GM23338 (cell line): Measurements from ENCODE around the gene MCUB. TPM values are rescaled to one million over a fixed set of nuclear protein-coding genes. Genes with fewer than 3 reads are reported as not detected.

Experiments
- ATAC-seq: fragments of 200-7000 bp; cut with Tn5 transposase; 3 replicates; pipeline ENCODE4 v1.9.1; 2020
- DNase-seq: peaks from one replicate; pipeline ENCODE4 v3.0.0-alpha.2; 2015; ENCODE audit warnings: low spot score
- H2AFZ ChIP-seq: fragments of 200-600 bp; sonication (generic); 2 replicates; pipeline ENCODE4 v1.8.0; 2016; ENCODE audit warnings: antibody characterized with exemption, mild to moderate bottlenecking, moderate library complexity
- H3F3A ChIP-seq: fragments of 200-600 bp; sonication (generic); replicated peaks from 2 replicates; pipeline ENCODE4 v1.8.0; 2017; ENCODE audit warnings: antibody characterized with exemption, mixed run types, low read depth
- H3K27ac ChIP-seq: fragments of 200-600 bp; sonication (generic); 2 replicates; pipeline ENCODE4 v1.6.1; 2016; ENCODE audit warnings: low read depth
- H3K27me3 ChIP-seq: fragments of 200-600 bp; sonication (generic); 2 replicates; pipeline ENCODE4 v1.8.0; 2016; ENCODE audit warnings: mild to moderate bottlenecking, mixed run types, moderate library complexity; ENCODE audit not compliant: insufficient read depth
- H3K36me3 ChIP-seq: fragments of 200-600 bp; sonication (generic); 2 replicates; pipeline ENCODE4 v1.8.0; 2016; ENCODE audit warnings: mild to moderate bottlenecking; ENCODE audit not compliant: insufficient read depth
- H3K4me1 ChIP-seq: fragments of 200-600 bp; sonication (generic); 2 replicates; pipeline ENCODE4 v1.8.0; 2016; ENCODE audit warnings: mild to moderate bottlenecking, moderate library complexity; ENCODE audit not compliant: insufficient read depth
- H3K4me2 ChIP-seq: fragments of 200-600 bp; sonication (generic); 2 replicates; pipeline ENCODE4 v1.7.1; 2017; ENCODE audit warnings: mixed run types
- H3K4me3 ChIP-seq: fragments of 200-600 bp; sonication (generic); 2 replicates; pipeline ENCODE4 v1.6.1; 2016; ENCODE audit warnings: mixed run types
- H3K79me2 ChIP-seq: fragments of 200-600 bp; sonication (generic); replicated peaks from 2 replicates; pipeline ENCODE4 v1.8.0; 2017; ENCODE audit warnings: mild to moderate bottlenecking; ENCODE audit not compliant: insufficient read depth
- H3K9me2 ChIP-seq: fragments of 200-600 bp; sonication (generic); 2 replicates; pipeline ENCODE4 v1.8.0; 2017; ENCODE audit not compliant: insufficient read depth
- H4K20me1 ChIP-seq: fragments of 200-600 bp; sonication (generic); replicated peaks from 2 replicates; pipeline ENCODE4 v1.8.0; 2017; ENCODE audit warnings: mild to moderate bottlenecking; ENCODE audit not compliant: insufficient read depth
- H3K27ac Mint-ChIP-seq: 2 replicates; pipeline ENCODE4 v1.8.0; 2020; ENCODE audit warnings: inconsistent platforms, mild to moderate bottlenecking, moderate library complexity, mixed read lengths
- H3K27me3 Mint-ChIP-seq: 3 replicates; pipeline ENCODE4 v1.8.0; 2022; ENCODE audit warnings: low read depth, mild to moderate bottlenecking, moderate library complexity, mixed read lengths, inconsistent platforms; ENCODE audit not compliant: insufficient read depth, poor library complexity
- H3K36me3 Mint-ChIP-seq: 3 replicates; pipeline ENCODE4 v1.8.0; 2021; ENCODE audit warnings: low read depth, mild to moderate bottlenecking, inconsistent platforms, moderate library complexity, mixed read lengths
- H3K4me1 Mint-ChIP-seq: 3 replicates; pipeline ENCODE4 v1.8.0; 2020; ENCODE audit warnings: mild to moderate bottlenecking, inconsistent platforms, mixed read lengths
- H3K4me3 Mint-ChIP-seq: 3 replicates; pipeline ENCODE4 v1.8.0; 2021; ENCODE audit warnings: moderate library complexity, mild to moderate bottlenecking, inconsistent platforms, mixed read lengths
- H3K9me3 Mint-ChIP-seq: 3 replicates; pipeline ENCODE4 v1.8.0; 2020; ENCODE audit warnings: moderate library complexity, mild to moderate bottlenecking, inconsistent platforms, mixed read lengths
- CREB1 ChIP-seq: fragments of 250-450 bp; sonication (Bioruptor Pico); IDR thresholded peaks from 2 replicates; pipeline ENCODE4 v1.5.0; 2020; ENCODE audit warnings: low read depth, mild to moderate bottlenecking, moderate library complexity
- EZH2 ChIP-seq: fragments of 200-600 bp; sonication (generic); IDR thresholded peaks from one replicate; pipeline ENCODE4 v1.8.0; 2017; ENCODE audit warnings: antibody characterized with exemption, mild to moderate bottlenecking, low read depth; ENCODE audit not compliant: unreplicated experiment
- EZH2phosphoT487 ChIP-seq: fragments of 200-600 bp; sonication (generic); IDR thresholded peaks from one replicate; pipeline ENCODE4 v1.8.1; 2018; ENCODE audit warnings: antibody characterized with exemption; ENCODE audit not compliant: unreplicated experiment
- JUNB ChIP-seq: IDR thresholded peaks from one replicate; pipeline ENCODE4 v1.6.1; 2016; ENCODE audit warnings: antibody characterized with exemption; ENCODE audit not compliant: unreplicated experiment
- NANOG ChIP-seq: IDR thresholded peaks from 2 replicates; pipeline ENCODE4 v1.6.1; 2016; ENCODE audit warnings: antibody characterized with exemption, borderline replicate concordance
- POLR2AphosphoS5 ChIP-seq: IDR thresholded peaks from 2 replicates; pipeline ENCODE4 v1.6.1; 2016; ENCODE audit warnings: antibody characterized with exemption, low read depth
- REST ChIP-seq: IDR thresholded peaks from one replicate; pipeline ENCODE4 v1.6.1; 2018; ENCODE audit warnings: antibody characterized with exemption; ENCODE audit not compliant: unreplicated experiment
- STAT1 ChIP-seq: IDR thresholded peaks from one replicate; pipeline ENCODE4 v1.6.1; 2016; ENCODE audit warnings: antibody characterized with exemption; ENCODE audit not compliant: unreplicated experiment
- ZNF114 ChIP-seq: fragments of 250-450 bp; sonication (Bioruptor Pico); IDR thresholded peaks from 2 replicates; pipeline ENCODE4 v1.5.0; 2020; ENCODE audit warnings: mild to moderate bottlenecking, moderate library complexity
- ZNF331 ChIP-seq: fragments of 250-450 bp; sonication (Bioruptor Pico); IDR thresholded peaks from 2 replicates; pipeline ENCODE4 v1.5.0; 2020; ENCODE audit warnings: low read depth, mild to moderate bottlenecking, moderate library complexity
- polyA plus RNA-seq: library from polyadenylated mRNA; unstranded; fragments of >200 nt; fragmentation: Nextera tagmentation; extraction: Ambion mirVana; gene quantifications from 2 replicates; pipeline ENCODE4 v1.2.1, GENCODE V29; 2016
- total RNA-seq: library from RNA; depleted of rRNA; stranded (reverse); fragments of >200 nt; shearing (Covaris generic); gene quantifications from 2 replicates; pipeline ENCODE4 v1.2.3, GENCODE V29; 2014
- TF ChIP-seq, protein P1 (sequence below): fragments of 250-450 bp; sonication (Bioruptor Pico); IDR thresholded peaks from 2 replicates; pipeline ENCODE4 v1.5.0; 2020; ENCODE audit warnings: mild to moderate bottlenecking, moderate library complexity
- TF ChIP-seq, protein P2 (sequence below), 2 experiments: fragments of 200-600 bp in 1 of 2; sonication (generic) in 1 of 2; conservative IDR thresholded peaks; 2 replicates each; pipeline versions ENCODE4 v1.5.1 to v1.6.1; 2016 to 2017; ENCODE audit warnings: antibody characterized with exemption in 2 of 2, low read depth in 2 of 2, mild to moderate bottlenecking in 2 of 2, moderate library complexity in 1 of 2
- TF ChIP-seq, protein P3 (sequence below): IDR thresholded peaks from 2 replicates; pipeline ENCODE4 v1.6.1; 2016; ENCODE audit warnings: antibody characterized with exemption

MCUB gene
- total and polyA plus RNA-seq, 2 experiments from 2014 or later = 21.7 to 97.9 TPM

DNA sequence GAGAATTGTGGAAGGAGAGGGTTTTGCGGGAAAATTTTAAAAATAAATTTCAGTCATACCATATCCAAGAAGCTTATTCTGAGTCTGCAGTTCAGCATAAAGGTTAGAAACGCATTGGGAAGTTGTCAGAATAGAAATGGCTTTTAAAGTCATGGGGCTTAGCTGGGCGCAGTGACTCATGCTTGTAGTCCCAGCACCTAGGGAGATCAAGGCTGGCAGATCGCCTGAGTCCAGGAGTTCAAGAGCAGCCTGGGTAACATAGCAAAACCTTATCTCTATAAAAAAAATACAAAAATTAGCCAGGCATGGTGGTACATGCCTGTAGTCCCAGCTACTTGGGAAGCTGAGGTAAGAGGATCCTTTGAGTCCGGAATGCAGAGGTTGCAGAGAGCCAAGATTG lies 173.7 kb downstream of the MCUB start:
- Histone ChIP-seq H2AFZ (no peak overlapping the region), H4K20me1 (no peaks in the 10 kb centered on the region), H3K4me1 (0 out of 2 replicates have a peak, but pooled peaks cover 4% of the 10 kb centered on the region), H3F3A (no peaks in the 10 kb centered on the region), H3K27me3 (no peaks in the 10 kb centered on the region), H3K36me3 (no peaks in the 10 kb centered on the region), H3K79me2 (peaks cover 7% of the 10 kb centered on the region), H3K4me3 (no peak overlapping the region), H3K4me2 (no peak overlapping the region), H3K27ac (no peak overlapping the region), H3K9me2 (no peaks in the 10 kb centered on the region)
- Mint-ChIP-seq H3K36me3 (no peaks in the 10 kb centered on the region; the same call in 2 of the 3 replicates), H3K27ac (no peak overlapping the region), H3K4me1 (peaks cover 5% of the 10 kb centered on the region; the same call in 2 of the 3 replicates), H3K4me3 (no peak overlapping the region), H3K27me3 (peaks cover 13% of the 10 kb centered on the region), H3K9me3 (no peaks in the 10 kb centered on the region; the same call in 2 of the 3 replicates)
- ATAC-seq = no peak
- TF ChIP-seq, protein P1, sequence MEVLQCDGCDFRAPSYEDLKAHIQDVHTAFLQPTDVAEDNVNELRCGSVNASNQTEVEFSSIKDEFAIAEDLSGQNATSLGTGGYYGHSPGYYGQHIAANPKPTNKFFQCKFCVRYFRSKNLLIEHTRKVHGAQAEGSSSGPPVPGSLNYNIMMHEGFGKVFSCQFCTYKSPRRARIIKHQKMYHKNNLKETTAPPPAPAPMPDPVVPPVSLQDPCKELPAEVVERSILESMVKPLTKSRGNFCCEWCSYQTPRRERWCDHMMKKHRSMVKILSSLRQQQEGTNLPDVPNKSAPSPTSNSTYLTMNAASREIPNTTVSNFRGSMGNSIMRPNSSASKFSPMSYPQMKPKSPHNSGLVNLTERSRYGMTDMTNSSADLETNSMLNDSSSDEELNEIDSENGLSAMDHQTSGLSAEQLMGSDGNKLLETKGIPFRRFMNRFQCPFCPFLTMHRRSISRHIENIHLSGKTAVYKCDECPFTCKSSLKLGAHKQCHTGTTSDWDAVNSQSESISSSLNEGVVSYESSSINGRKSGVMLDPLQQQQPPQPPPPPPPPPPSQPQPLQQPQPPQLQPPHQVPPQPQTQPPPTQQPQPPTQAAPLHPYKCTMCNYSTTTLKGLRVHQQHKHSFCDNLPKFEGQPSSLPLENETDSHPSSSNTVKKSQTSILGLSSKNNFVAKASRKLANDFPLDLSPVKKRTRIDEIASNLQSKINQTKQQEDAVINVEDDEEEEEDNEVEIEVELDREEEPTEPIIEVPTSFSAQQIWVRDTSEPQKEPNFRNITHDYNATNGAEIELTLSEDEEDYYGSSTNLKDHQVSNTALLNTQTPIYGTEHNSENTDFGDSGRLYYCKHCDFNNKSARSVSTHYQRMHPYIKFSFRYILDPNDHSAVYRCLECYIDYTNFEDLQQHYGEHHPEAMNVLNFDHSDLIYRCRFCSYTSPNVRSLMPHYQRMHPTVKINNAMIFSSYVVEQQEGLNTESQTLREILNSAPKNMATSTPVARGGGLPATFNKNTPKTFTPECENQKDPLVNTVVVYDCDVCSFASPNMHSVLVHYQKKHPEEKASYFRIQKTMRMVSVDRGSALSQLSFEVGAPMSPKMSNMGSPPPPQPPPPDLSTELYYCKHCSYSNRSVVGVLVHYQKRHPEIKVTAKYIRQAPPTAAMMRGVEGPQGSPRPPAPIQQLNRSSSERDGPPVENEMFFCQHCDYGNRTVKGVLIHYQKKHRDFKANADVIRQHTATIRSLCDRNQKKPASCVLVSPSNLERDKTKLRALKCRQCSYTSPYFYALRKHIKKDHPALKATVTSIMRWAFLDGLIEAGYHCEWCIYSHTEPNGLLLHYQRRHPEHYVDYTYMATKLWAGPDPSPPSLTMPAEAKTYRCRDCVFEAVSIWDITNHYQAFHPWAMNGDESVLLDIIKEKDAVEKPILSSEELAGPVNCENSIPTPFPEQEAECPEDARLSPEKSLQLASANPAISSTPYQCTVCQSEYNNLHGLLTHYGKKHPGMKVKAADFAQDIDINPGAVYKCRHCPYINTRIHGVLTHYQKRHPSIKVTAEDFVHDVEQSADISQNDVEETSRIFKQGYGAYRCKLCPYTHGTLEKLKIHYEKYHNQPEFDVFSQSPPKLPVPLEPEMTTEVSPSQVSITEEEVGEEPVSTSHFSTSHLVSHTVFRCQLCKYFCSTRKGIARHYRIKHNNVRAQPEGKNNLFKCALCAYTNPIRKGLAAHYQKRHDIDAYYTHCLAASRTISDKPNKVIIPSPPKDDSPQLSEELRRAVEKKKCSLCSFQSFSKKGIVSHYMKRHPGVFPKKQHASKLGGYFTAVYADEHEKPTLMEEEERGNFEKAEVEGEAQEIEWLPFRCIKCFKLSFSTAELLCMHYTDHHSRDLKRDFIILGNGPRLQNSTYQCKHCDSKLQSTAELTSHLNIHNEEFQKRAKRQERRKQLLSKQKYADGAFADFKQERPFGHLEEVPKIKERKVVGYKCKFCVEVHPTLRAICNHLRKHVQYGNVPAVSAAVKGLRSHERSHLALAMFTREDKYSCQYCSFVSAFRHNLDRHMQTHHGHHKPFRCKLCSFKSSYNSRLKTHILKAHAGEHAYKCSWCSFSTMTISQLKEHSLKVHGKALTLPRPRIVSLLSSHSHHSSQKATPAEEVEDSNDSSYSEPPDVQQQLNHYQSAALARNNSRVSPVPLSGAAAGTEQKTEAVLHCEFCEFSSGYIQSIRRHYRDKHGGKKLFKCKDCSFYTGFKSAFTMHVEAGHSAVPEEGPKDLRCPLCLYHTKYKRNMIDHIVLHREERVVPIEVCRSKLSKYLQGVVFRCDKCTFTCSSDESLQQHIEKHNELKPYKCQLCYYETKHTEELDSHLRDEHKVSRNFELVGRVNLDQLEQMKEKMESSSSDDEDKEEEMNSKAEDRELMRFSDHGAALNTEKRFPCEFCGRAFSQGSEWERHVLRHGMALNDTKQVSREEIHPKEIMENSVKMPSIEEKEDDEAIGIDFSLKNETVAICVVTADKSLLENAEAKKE (CRISPR knock-in tag) = no peak
- TF ChIP-seq, protein P2, sequence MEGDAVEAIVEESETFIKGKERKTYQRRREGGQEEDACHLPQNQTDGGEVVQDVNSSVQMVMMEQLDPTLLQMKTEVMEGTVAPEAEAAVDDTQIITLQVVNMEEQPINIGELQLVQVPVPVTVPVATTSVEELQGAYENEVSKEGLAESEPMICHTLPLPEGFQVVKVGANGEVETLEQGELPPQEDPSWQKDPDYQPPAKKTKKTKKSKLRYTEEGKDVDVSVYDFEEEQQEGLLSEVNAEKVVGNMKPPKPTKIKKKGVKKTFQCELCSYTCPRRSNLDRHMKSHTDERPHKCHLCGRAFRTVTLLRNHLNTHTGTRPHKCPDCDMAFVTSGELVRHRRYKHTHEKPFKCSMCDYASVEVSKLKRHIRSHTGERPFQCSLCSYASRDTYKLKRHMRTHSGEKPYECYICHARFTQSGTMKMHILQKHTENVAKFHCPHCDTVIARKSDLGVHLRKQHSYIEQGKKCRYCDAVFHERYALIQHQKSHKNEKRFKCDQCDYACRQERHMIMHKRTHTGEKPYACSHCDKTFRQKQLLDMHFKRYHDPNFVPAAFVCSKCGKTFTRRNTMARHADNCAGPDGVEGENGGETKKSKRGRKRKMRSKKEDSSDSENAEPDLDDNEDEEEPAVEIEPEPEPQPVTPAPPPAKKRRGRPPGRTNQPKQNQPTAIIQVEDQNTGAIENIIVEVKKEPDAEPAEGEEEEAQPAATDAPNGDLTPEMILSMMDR (conservative IDR thresholded peaks at IDR 0.05; ENCODE audit: low read depth in 2 of 2) = no peak
- TF ChIP-seq ZNF114 (CRISPR knock-in tag) = no peak
- TF ChIP-seq ZNF331 (CRISPR knock-in tag) = no peak
- no peak for TF ChIP-seq EZH2phosphoT487
- TF ChIP-seq POLR2AphosphoS5 = no peak
- no peak for TF ChIP-seq CREB1 (CRISPR knock-in tag)
- TF ChIP-seq, protein P3, sequence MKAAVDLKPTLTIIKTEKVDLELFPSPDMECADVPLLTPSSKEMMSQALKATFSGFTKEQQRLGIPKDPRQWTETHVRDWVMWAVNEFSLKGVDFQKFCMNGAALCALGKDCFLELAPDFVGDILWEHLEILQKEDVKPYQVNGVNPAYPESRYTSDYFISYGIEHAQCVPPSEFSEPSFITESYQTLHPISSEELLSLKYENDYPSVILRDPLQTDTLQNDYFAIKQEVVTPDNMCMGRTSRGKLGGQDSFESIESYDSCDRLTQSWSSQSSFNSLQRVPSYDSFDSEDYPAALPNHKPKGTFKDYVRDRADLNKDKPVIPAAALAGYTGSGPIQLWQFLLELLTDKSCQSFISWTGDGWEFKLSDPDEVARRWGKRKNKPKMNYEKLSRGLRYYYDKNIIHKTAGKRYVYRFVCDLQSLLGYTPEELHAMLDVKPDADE = no peak
- no peak for TF ChIP-seq NANOG
- TF ChIP-seq STAT1 = no peak
- TF ChIP-seq REST = no peak
- no peak for TF ChIP-seq EZH2
- no peak for TF ChIP-seq JUNB
- DNase-seq = no peak
